Esophagus muscularis mucosa (tissue), 4 donors: ENCODE results near the gene PHLDA1. TPM values are rescaled to one million over a fixed set of nuclear protein-coding genes. Genes with fewer than 3 reads are reported as not detected.

Experiments used
- DNase-seq: peaks from one replicate; pipeline ENCODE4 v3.0.0-alpha.2; 2017; ENCODE audit errors: extremely low spot score
- H3K27ac ChIP-seq, 4 donors: fragments of 200-600 bp; sonication (generic); replicated peaks in 1 of 4; 1 replicate in 3 of 4; 2 replicates in 1 of 4; pipeline ENCODE4 v1.5.1; 2016 to 2019; ENCODE audit warnings: mild to moderate bottlenecking in 1 of 4
- H3K27me3 ChIP-seq, 4 donors: fragments of 200-600 bp; sonication (generic); one replicate each; pipeline versions ENCODE4 v1.5.1 to v1.6.0; 2016 to 2019
- H3K36me3 ChIP-seq, 4 donors: fragments of 200-600 bp; sonication (generic); one replicate each; pipeline ENCODE4 v1.5.1; 2016 to 2019
- H3K4me1 ChIP-seq, 4 donors: fragments of 200-600 bp; sonication (generic); one replicate each; pipeline ENCODE4 v1.5.1; 2016 to 2019
- H3K4me3 ChIP-seq, 4 donors: fragments of 200-600 bp; sonication (generic); 1 replicate in 2 of 4; 2 replicates in 2 of 4; pipeline ENCODE4 v1.5.1; 2016 to 2019; ENCODE audit warnings: mild to moderate bottlenecking in 4 of 4, moderate library complexity in 1 of 4
- H3K9me3 ChIP-seq, 4 donors: fragments of 200-600 bp; sonication (generic); 1 replicate in 3 of 4; 2 replicates in 1 of 4; pipeline ENCODE4 v1.5.1; 2016 to 2019
- EP300 ChIP-seq: sonication (generic); formaldehyde crosslinking; IDR thresholded peaks from one replicate; pipeline ENCODE4 v1.6.1; 2017; ENCODE audit warnings: antibody characterized with exemption
- POLR2A ChIP-seq: fragments of 450-650 bp; IDR thresholded peaks from one replicate; pipeline ENCODE4 v1.6.1; 2017; ENCODE audit warnings: antibody characterized with exemption, moderate library complexity, mild to moderate bottlenecking, low read depth
- POLR2AphosphoS5 ChIP-seq, 2 donors: sonication (generic); formaldehyde crosslinking; IDR thresholded peaks; one replicate each; pipeline ENCODE4 v1.6.1; 2017; ENCODE audit warnings: antibody characterized with exemption in 2 of 2
- WGBS: methylation state at CpG from one replicate; pipeline ENCODE4 v1.1.5; 2018; 5-methylcytosine and 5-hydroxymethylcytosine counted together
- intact Hi-C: fragments of 100-400 bp; cut with DNase I; formaldehyde crosslinking; loops from one replicate; pipeline ENCODE4 v1.15.1; 2023
- total RNA-seq, 4 donors: library from RNA; depleted of rRNA; stranded (reverse); fragments of >200 nt; gene quantifications; one replicate each; pipeline versions ENCODE4 v1.1.0 to v1.2.1, GENCODE V29; 2016
- TF ChIP-seq, protein P1 (sequence below), 3 experiments: fragments of 200-600 bp in 2 of 3; fragments of 450-650 bp in 1 of 3; sonication (generic) in 2 of 3; IDR thresholded peaks; one replicate each; pipeline ENCODE4 v1.5.1; 2017 to 2019; ENCODE audit warnings: antibody characterized with exemption in 3 of 3, mild to moderate bottlenecking in 2 of 3, moderate library complexity in 1 of 3

PHLDA1 gene
- total RNA-seq, 4 donors from 2014 or later = 5.0 to 25.3 (median 6.1) TPM

DNA sequence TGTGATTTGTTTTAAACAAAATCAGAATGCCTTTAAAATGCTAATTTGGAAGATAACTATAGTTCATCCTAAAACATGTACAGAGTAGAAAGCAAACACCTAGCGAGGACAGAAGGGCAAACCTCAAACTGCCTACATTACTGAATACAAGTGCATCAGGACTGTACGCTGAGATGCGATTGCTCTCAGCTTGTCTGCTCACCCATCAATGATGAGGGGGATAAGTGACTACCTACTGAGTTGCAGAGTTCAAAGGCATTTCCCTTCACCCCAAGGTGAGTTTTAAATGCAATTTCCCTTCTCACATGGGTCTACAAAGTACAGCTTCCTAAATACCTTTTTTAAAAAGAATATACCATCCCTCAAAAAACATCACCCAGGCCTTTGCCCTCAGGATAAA is 52.9 kb downstream of the PHLDA1 start:
- Histone ChIP-seq H3K9me3 (no peaks in the 10 kb centered on the region), H3K4me1 (peaks cover 27 to 34% (median 30%) of the 10 kb centered on the region in 4 donors), H3K27me3 (no peaks in the 10 kb centered on the region), H3K36me3 (no peaks in the 10 kb centered on the region), H3K4me3 (no peak overlapping the region), H3K27ac (peak overlapping the region; percentile 60 to 70 (median 67))
- intact Hi-C loops = loop anchor here (5.0 kb wide), 1 partner anchor 54 kb away; the partner anchor contains the start of gene PHLDA1
- TF ChIP-seq POLR2AphosphoS5 (IDR thresholded peaks at IDR 0.05) = no peak
- TF ChIP-seq EP300 = no peak
- no peak for TF ChIP-seq POLR2A
- TF ChIP-seq, protein P1, sequence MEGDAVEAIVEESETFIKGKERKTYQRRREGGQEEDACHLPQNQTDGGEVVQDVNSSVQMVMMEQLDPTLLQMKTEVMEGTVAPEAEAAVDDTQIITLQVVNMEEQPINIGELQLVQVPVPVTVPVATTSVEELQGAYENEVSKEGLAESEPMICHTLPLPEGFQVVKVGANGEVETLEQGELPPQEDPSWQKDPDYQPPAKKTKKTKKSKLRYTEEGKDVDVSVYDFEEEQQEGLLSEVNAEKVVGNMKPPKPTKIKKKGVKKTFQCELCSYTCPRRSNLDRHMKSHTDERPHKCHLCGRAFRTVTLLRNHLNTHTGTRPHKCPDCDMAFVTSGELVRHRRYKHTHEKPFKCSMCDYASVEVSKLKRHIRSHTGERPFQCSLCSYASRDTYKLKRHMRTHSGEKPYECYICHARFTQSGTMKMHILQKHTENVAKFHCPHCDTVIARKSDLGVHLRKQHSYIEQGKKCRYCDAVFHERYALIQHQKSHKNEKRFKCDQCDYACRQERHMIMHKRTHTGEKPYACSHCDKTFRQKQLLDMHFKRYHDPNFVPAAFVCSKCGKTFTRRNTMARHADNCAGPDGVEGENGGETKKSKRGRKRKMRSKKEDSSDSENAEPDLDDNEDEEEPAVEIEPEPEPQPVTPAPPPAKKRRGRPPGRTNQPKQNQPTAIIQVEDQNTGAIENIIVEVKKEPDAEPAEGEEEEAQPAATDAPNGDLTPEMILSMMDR (IDR thresholded peaks at IDR 0.05) = no peak
- DNase-seq = no peak
- 100% methylated on average over 3 of the region's 3 CpGs for WGBS

DNA sequence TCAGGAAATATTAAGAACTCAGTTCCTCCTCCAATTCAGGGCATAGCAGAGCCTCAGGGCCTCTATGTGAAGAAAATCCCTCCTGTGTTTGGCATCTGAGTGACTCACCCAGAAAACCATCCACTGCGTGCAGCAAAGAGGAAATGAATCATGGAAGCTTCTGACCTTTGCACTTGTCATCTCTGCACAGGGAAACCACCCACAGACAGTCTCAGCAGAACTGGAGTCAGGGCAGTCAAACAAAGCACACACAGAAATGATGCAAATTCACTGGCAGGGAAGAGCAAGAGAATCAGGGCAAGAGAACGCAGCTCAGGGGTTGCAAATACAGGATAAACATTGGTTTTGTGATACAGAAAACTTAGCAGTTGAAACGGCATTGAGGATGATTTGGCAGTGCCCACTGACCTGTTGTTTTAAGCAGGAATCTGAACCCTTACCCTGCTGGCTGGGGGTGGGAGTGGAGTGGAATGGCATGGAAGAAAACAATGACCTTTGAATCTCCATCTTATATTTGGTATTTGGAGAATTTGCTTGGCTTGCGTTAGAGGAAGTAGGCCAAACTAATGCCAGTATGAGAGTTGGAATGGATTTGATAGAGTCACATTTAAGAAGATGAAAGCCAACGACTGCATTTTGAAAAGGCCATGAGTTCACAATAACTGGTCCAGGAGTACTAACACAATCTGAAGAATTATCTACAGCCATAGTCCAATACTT is 53.5 kb downstream of the PHLDA1 start:
- intact Hi-C loops = loop anchor here (5.0 kb wide), 1 partner anchor 54 kb away; the partner anchor contains the start of gene PHLDA1
- H3K4me1 ChIP-seq = peaks cover 27 to 34% (median 30%) of the 10 kb centered on the region in 4 donors

DNA sequence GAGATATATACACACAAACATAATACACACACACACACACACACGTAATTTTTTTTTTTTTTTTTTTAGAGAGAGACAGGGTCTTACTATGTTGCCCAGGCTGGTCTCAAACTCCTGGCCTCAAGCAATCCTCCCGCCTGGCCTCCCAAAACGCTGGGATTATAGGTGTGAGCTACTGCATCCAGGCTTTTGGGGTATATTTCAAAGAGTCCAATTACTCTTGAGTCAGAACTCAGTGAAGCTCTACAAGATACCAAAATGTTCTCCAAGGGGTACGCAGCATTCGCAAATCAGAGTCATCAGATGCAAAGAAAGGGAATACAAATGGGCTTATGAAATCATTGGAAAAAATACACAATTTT is 54.0 kb downstream of the PHLDA1 start:
- Histone ChIP-seq H3K4me3 (no peak overlapping the region), H3K27ac (peak overlapping the region; percentile 60 to 74 (median 67)), H3K9me3 (no peaks in the 10 kb centered on the region), H3K36me3 (no peaks in the 10 kb centered on the region), H3K4me1 (peaks cover 24 to 30% (median 29%) of the 10 kb centered on the region in 4 donors), H3K27me3 (no peaks in the 10 kb centered on the region)
- intact Hi-C loops = loop anchor here (5.0 kb wide), 1 partner anchor 55 kb away; the partner anchor contains the start of gene PHLDA1
- TF ChIP-seq EP300 (no peak), POLR2AphosphoS5 (IDR thresholded peaks at IDR 0.05) (no peak), POLR2A (no peak)
- TF ChIP-seq, protein P1 (IDR thresholded peaks at IDR 0.05) = no peak
- 65% methylated on average over 5 of the region's 5 CpGs for WGBS
- no peak for DNase-seq

More for the DNA sequence above, 53.5 kb downstream of the PHLDA1 start:
- WGBS = 9% methylated on average over 5 of the region's 5 CpGs
- Histone ChIP-seq H3K4me3 (no peak overlapping the region), H3K36me3 (no peaks in the 10 kb centered on the region), H3K27me3 (no peaks in the 10 kb centered on the region), H3K9me3 (no peaks in the 10 kb centered on the region), H3K27ac (peak overlapping the region; percentile 60 to 74 (median 67))
- DNase-seq = no peak
- TF ChIP-seq POLR2AphosphoS5 (IDR thresholded peaks at IDR 0.05) = peak; percentile 83 to 84
- TF ChIP-seq, protein P1 (IDR thresholded peaks at IDR 0.05) = no peak
- no peak for TF ChIP-seq POLR2A
- TF ChIP-seq EP300 = no peak

DNA sequence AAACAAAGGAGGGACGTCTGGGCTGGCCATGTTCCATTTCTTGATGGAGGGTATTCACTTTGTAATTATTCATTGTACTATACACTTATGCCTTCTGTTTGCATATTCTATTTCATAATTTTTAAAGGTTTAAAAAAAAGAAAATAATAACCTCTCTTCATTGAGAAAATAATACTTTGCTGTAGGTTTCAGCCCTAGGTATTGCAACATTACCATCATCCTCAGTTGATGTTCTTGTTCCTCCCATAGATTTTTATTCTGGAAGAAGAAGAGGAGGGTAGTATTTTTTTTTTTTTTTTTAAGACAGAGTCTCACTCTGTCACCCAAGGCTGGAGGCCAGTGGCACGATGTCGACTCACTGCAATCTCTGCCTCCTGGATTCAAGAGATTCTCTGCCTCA is 54.7 kb downstream of the PHLDA1 start:
- H3K27ac ChIP-seq = peak overlapping the region; percentile 60 to 74 (median 67)
- H3K4me3 ChIP-seq = no peak overlapping the region
- intact Hi-C loops = loop anchor here (5.0 kb wide), 1 partner anchor 55 kb away; the partner anchor contains the start of gene PHLDA1
- no peaks in the 10 kb centered on the region for H3K36me3 ChIP-seq
- H3K4me1 ChIP-seq = peaks cover 23 to 30% (median 28%) of the 10 kb centered on the region in 4 donors
- H3K9me3 ChIP-seq = no peaks in the 10 kb centered on the region
- DNase-seq = no peak
- WGBS = 75% methylated on average over 3 of the region's 3 CpGs
- no peaks in the 10 kb centered on the region for H3K27me3 ChIP-seq
- TF ChIP-seq POLR2A = no peak

DNA sequence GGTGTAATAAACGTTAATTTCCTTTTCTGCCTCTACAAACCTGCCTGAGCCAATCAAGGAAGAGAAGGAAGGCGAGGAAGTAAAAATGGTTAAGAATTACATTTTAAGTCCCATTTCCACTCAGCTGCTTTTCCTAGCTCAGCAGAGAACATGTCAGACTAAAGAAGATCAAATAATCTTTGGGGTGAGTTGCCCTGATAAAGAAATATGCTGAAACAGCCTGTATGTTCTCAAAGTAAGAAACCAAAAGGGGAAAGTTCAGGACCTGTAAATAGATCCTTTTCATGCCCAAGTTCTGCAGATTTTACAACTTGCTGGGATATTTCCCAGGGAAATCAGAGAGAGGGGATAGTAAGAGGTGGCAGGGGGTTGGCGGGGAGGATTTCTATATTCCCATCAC is 55.5 kb downstream of the PHLDA1 start:
- TF ChIP-seq POLR2A (no peak), EP300 (no peak), POLR2AphosphoS5 (IDR thresholded peaks at IDR 0.05) (no peak)
- TF ChIP-seq, protein P1 (IDR thresholded peaks at IDR 0.05) = no peak
- DNase-seq = no peak

More for the DNA sequence above, 55.5 kb downstream of the PHLDA1 start:
- intact Hi-C loops = loop anchor here (5.0 kb wide), 1 partner anchor 56 kb away; the partner anchor contains the start of gene PHLDA1
- Histone ChIP-seq H3K27me3 (no peaks in the 10 kb centered on the region), H3K4me1 (peaks cover 23 to 30% (median 25%) of the 10 kb centered on the region in 4 donors), H3K27ac (no peak overlapping the region), H3K36me3 (no peaks in the 10 kb centered on the region), H3K9me3 (no peaks in the 10 kb centered on the region), H3K4me3 (no peak overlapping the region)
- 84% methylated on average over 3 of the region's 3 CpGs for WGBS
